ENCODE results near the gene PARP14.

PARP14 gene

DNA sequence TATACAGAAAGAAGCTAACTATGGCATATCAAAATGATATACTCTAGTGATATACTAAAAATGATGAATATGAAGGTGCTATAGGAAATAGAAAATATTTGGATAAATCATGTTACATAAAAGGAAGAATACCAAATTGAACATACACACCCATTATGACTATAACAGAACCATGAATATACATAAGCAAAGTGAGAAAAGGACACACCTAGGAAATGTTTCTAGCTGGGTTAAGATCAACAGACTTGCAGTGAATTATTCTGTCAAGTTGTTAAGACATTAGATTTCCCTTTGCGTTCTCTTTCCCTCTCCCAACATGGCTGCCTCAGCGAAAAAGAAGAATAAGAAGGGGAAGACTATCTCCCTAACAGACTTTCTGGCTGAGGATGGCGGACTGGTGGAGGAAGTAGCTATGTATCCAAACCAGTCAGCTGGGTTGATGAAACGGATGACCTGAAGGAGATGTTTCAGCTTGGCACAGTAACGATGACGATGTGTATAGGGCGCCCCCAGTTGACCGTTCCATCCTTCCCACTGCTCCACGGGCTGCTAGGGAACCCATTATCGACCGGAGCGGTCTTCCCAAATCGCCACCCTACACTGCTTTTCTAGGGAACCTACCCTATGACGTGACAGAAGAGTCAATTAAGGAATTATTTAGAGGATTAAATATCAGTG, 20.2 kb upstream of the PARP14 start:
- Histone ChIP-seq H3K27ac (ENCODE audit: low read depth, low read length) (no peak overlapping the region), H3K4me3 (ENCODE audit: low read depth in 1 of 5, low read length in 5 of 5) (no peak overlapping the region)

DNA sequence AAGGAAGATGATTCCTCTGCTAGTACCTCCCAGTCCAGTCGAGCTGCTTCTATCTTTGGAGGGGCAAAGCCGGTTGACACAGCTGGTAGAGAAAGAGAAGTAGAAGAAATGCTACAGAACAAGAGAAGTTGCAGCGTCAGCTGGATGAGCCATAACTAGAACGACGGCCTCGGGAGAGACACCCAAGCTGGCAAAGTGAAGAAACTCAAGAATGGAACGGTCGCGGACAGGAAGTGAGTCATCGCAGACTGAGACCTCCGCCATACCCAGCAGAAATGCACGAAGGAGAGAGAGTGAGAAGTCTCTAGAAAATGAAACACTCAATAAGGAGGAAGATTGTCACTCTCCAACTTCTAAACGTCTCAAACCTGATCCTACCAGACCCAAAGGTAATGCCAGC, 19.0 kb upstream of the PARP14 start:
- Histone ChIP-seq H3K27ac (ENCODE audit: low read depth, low read length) (no peak overlapping the region), H3K9ac (ENCODE audit: low read length in 5 of 5) (no peak overlapping the region), H3K9me3 (ENCODE audit: control insufficient read depth in 5 of 5, low read length in 5 of 5) (peaks cover 0 to 4% (median 0%) of the 10 kb centered on the region in 5 donors), H3K36me3 (ENCODE audit: control insufficient read depth in 5 of 5, insufficient read depth in 5 of 5, low read length in 5 of 5) (no peaks in the 10 kb centered on the region), H3K4me1 (ENCODE audit: control insufficient read depth in 5 of 5, insufficient read depth in 5 of 5, low read length in 5 of 5) (no peaks in the 10 kb centered on the region), H3K27me3 (ENCODE audit: control insufficient read depth in 5 of 5, insufficient read depth in 4 of 5, low read length in 5 of 5) (peaks cover 0 to 4% (median 0%) of the 10 kb centered on the region in 5 donors), H3K4me3 (ENCODE audit: low read depth in 1 of 5, low read length in 5 of 5) (no peak overlapping the region)

More for the DNA sequence above, 20.2 kb upstream of the PARP14 start:
- H3K36me3 ChIP-seq (ENCODE audit: control insufficient read depth in 5 of 5, insufficient read depth in 5 of 5, low read length in 5 of 5) = no peaks in the 10 kb centered on the region
- H3K9ac ChIP-seq (ENCODE audit: low read length in 5 of 5) = no peak overlapping the region
- peaks cover 0 to 4% (median 0%) of the 10 kb centered on the region in 5 donors for H3K9me3 ChIP-seq (ENCODE audit: control insufficient read depth in 5 of 5, low read length in 5 of 5)
- H3K4me1 ChIP-seq (ENCODE audit: control insufficient read depth in 5 of 5, insufficient read depth in 5 of 5, low read length in 5 of 5) = no peaks in the 10 kb centered on the region
- H3K27me3 ChIP-seq (ENCODE audit: control insufficient read depth in 5 of 5, insufficient read depth in 4 of 5, low read length in 5 of 5) = peaks cover 0 to 4% (median 0%) of the 10 kb centered on the region in 5 donors

DNA sequence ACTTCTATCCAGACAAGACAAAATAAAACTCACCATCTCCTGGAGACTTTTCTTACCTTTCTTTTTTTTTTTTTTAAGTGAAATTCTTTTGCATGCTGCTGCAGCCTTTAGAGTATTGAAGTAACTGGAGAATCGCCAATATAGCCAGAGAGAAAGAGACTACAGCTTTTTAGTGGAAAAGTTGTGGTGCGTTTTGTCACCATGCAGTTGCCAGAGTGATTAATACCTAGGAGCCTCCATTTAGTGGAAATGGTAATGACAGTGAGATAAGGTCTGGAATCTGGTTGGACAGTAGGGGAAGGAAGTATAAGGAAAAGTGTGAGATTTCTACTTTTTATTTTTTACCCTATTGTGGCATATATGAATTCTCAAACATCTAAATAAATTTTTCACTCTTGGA, 18.1 kb upstream of the PARP14 start:
- Histone ChIP-seq H3K27me3 (ENCODE audit: control insufficient read depth in 5 of 5, insufficient read depth in 4 of 5, low read length in 5 of 5) (peaks cover 0 to 4% (median 0%) of the 10 kb centered on the region in 5 donors), H3K9me3 (ENCODE audit: control insufficient read depth in 5 of 5, low read length in 5 of 5) (peaks cover 0 to 4% (median 0%) of the 10 kb centered on the region in 5 donors), H3K27ac (ENCODE audit: low read depth, low read length) (no peak overlapping the region), H3K36me3 (ENCODE audit: control insufficient read depth in 5 of 5, insufficient read depth in 5 of 5, low read length in 5 of 5) (no peaks in the 10 kb centered on the region), H3K4me3 (ENCODE audit: low read depth in 1 of 5, low read length in 5 of 5) (no peak overlapping the region), H3K9ac (ENCODE audit: low read length in 5 of 5) (no peak overlapping the region), H3K4me1 (ENCODE audit: control insufficient read depth in 5 of 5, insufficient read depth in 5 of 5, low read length in 5 of 5) (no peaks in the 10 kb centered on the region)

DNA sequence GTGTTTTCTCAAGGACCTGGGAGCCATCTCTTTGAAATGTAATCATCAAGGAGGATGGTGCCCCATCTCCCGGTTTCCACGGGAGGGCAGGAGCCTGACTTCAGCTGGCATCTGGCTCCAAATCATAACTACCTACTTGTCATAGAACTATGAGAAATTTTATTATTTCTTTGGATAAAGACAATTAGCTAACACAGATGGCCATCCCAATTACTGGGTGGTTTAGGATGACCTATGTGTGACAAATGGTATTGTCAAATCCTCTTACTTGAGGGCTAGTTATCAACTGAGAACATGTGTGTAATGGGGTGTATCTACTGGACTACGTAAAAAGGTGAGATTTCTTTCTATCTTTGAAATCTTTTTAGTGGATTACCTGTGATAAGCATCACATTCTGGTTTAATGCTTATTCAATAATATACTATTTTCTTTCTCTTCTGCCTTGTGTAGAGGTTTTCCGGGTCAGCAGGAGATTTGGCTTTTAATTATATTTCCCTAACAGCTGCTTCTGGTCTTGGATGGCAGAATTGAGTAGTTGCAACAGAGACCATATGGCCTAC, 15.3 kb upstream of the PARP14 start:
- Histone ChIP-seq H3K9me3 (ENCODE audit: control insufficient read depth in 5 of 5, low read length in 5 of 5) (peaks cover 0 to 4% (median 0%) of the 10 kb centered on the region in 5 donors), H3K9ac (ENCODE audit: low read length in 5 of 5) (no peak overlapping the region), H3K27ac (ENCODE audit: low read depth, low read length) (no peak overlapping the region), H3K27me3 (ENCODE audit: control insufficient read depth in 5 of 5, insufficient read depth in 4 of 5, low read length in 5 of 5) (peaks cover 0 to 4% (median 0%) of the 10 kb centered on the region in 5 donors), H3K36me3 (ENCODE audit: control insufficient read depth in 5 of 5, insufficient read depth in 5 of 5, low read length in 5 of 5) (no peaks in the 10 kb centered on the region), H3K4me1 (ENCODE audit: control insufficient read depth in 5 of 5, insufficient read depth in 5 of 5, low read length in 5 of 5) (no peaks in the 10 kb centered on the region), H3K4me3 (ENCODE audit: low read depth in 1 of 5, low read length in 5 of 5) (no peak overlapping the region)

DNA sequence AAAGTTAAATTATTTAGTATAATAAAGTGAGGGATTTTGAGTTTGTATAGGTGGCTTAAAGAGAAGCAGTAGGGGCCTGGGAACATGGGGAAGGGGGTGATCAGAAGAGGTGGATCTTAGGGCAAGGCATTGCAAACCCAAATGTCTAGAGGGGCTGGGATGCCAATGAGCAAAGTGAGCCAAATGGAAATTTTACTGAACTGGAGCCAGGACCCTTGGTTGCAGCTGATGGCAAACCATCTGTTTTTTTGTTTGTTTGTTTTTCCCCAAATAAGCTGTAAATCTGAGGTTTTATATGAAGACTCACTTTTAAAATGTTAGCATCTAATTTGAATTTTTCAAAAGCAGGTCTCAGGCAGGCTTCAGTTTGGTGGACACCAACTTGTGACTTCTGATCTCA, 14.8 kb upstream of the PARP14 start:
- peaks cover 0 to 4% (median 0%) of the 10 kb centered on the region in 5 donors for H3K9me3 ChIP-seq (ENCODE audit: control insufficient read depth in 5 of 5, low read length in 5 of 5)
- H3K4me1 ChIP-seq (ENCODE audit: control insufficient read depth in 5 of 5, insufficient read depth in 5 of 5, low read length in 5 of 5) = no peaks in the 10 kb centered on the region
- peaks cover 0 to under 1% (median 0%) of the 10 kb centered on the region in 5 donors for H3K27me3 ChIP-seq (ENCODE audit: control insufficient read depth in 5 of 5, insufficient read depth in 4 of 5, low read length in 5 of 5)
- H3K27ac ChIP-seq (ENCODE audit: low read depth, low read length) = no peak overlapping the region
- H3K36me3 ChIP-seq (ENCODE audit: control insufficient read depth in 5 of 5, insufficient read depth in 5 of 5, low read length in 5 of 5) = no peaks in the 10 kb centered on the region
- no peak overlapping the region for H3K9ac ChIP-seq (ENCODE audit: low read length in 5 of 5)
- no peak overlapping the region for H3K4me3 ChIP-seq (ENCODE audit: low read depth in 1 of 5, low read length in 5 of 5)

DNA sequence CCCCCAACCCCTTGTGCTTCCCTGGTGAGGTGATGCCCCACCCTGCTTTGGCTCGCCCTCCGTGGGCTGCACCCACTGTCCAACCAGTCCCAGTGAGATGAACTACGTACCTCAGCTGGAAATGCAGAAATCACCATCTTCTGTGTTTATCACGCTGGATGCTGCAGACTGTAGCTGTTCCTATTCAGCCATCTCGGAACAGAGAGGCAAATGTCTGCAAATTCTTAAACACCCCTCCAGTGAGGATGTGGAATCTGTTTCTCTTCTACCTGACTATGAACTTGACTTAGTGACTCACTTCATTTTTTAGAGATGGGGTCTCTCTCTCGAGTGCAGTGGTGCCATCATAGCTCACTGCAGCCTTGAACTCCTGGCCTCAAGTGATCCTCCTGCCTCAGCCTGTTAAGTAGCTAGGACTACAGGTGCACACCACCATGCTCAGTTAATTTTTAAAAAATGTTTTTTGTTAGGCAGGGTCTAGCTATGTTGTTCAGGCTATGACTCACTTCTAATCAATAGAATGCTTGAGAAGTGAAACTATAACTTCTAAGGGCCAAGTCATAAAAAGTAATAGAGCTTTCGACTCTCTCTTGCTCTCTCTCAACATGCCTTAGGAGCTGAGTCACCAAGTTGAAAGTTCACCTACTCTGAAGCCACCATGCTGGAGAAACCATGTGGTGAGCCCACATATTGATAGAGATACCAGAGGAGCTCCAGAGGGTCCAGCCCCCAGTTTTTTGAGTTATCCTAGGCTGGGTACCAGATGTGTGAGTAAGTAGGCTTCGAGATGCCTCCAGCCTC, 11.5 kb upstream of the PARP14 start:
- no peak overlapping the region for H3K27ac ChIP-seq (ENCODE audit: low read depth, low read length)
- no peaks in the 10 kb centered on the region for H3K9me3 ChIP-seq (ENCODE audit: control insufficient read depth in 5 of 5, low read length in 5 of 5)
- no peaks in the 10 kb centered on the region for H3K4me1 ChIP-seq (ENCODE audit: control insufficient read depth in 5 of 5, insufficient read depth in 5 of 5, low read length in 5 of 5)
- no peaks in the 10 kb centered on the region for H3K27me3 ChIP-seq (ENCODE audit: control insufficient read depth in 5 of 5, insufficient read depth in 4 of 5, low read length in 5 of 5)
- no peak overlapping the region for H3K4me3 ChIP-seq (ENCODE audit: low read depth in 1 of 5, low read length in 5 of 5)
- H3K36me3 ChIP-seq (ENCODE audit: control insufficient read depth in 5 of 5, insufficient read depth in 5 of 5, low read length in 5 of 5) = no peaks in the 10 kb centered on the region
- H3K9ac ChIP-seq (ENCODE audit: low read length in 5 of 5) = no peak overlapping the region

DNA sequence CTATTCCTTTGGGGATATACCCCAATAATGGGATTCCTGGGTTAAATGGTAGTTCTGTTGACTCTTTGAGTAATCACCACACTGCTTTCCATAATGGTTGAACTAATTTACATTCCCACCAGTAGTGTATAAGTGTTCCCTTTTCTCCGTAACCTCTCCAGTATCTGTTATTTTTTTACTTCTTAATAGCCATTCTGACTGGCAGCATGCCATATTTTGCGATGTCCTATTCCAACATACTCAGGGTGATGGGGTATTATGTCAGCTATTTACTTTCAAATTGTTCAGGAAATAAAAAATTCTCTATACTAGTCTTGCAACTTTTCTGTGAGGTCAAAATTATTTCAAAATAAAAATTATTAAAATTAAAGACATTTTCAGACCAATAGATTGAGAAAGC, 9.1 kb upstream of the PARP14 start:
- Histone ChIP-seq H3K27ac (ENCODE audit: low read depth, low read length) (no peak overlapping the region), H3K27me3 (ENCODE audit: control insufficient read depth in 5 of 5, insufficient read depth in 4 of 5, low read length in 5 of 5) (no peaks in the 10 kb centered on the region), H3K36me3 (ENCODE audit: control insufficient read depth in 5 of 5, insufficient read depth in 5 of 5, low read length in 5 of 5) (no peaks in the 10 kb centered on the region), H3K4me3 (ENCODE audit: low read depth in 1 of 5, low read length in 5 of 5) (no peak overlapping the region), H3K9ac (ENCODE audit: low read length in 5 of 5) (no peak overlapping the region), H3K9me3 (ENCODE audit: control insufficient read depth in 5 of 5, low read length in 5 of 5) (no peaks in the 10 kb centered on the region), H3K4me1 (ENCODE audit: control insufficient read depth in 5 of 5, insufficient read depth in 5 of 5, low read length in 5 of 5) (no peaks in the 10 kb centered on the region)

DNA sequence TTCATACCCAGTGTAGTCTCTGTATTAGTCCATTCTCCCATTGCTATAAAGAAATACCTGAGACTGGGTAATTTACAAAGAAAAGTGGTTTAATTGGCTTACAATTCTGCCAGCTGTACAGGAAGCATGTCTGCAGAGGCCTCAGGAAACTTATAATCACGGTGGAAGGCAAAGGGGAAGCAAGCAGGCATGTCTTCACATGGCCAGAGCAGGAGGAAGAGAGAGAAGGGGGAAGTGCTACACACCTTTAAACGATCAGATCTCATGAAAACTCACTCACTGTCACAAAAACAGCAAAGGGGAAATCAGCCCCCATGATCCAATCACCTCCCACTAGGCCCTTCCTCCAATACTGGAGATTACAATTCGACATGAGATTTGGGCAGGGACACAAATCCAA, 6.3 kb upstream of the PARP14 start:
- peaks cover 0 to 12% (median 7%) of the 10 kb centered on the region in 5 donors for H3K4me1 ChIP-seq (ENCODE audit: control insufficient read depth in 5 of 5, insufficient read depth in 5 of 5, low read length in 5 of 5)
- H3K9ac ChIP-seq (ENCODE audit: low read length in 5 of 5) = no peak overlapping the region
- no peaks in the 10 kb centered on the region for H3K27me3 ChIP-seq (ENCODE audit: control insufficient read depth in 5 of 5, insufficient read depth in 4 of 5, low read length in 5 of 5)
- no peak overlapping the region for H3K4me3 ChIP-seq (ENCODE audit: low read depth in 1 of 5, low read length in 5 of 5)
- no peaks in the 10 kb centered on the region for H3K36me3 ChIP-seq (ENCODE audit: control insufficient read depth in 5 of 5, insufficient read depth in 5 of 5, low read length in 5 of 5)
- no peak overlapping the region for H3K27ac ChIP-seq (ENCODE audit: low read depth, low read length)
- no peaks in the 10 kb centered on the region for H3K9me3 ChIP-seq (ENCODE audit: control insufficient read depth in 5 of 5, low read length in 5 of 5)

DNA sequence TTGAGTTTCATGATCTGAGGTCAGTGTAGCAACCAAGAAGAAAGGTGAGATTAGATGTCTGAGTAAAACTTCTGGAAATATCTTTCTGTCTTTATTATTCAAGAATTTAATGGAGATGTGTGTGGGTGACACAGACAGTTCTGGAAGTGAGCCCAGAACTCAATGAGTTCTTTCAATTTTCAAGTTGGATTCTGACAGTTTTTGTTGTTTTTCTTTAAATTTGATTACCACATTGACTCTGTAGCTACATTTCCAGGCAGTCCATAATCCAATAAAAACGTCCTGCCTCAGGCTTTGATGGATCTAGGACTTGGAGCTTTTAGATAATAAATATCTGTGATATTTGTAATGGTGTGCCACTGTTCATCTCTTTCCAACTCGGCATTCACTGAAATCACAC, 3.9 kb upstream of the PARP14 start:
- Histone ChIP-seq H3K9me3 (ENCODE audit: control insufficient read depth in 5 of 5, low read length in 5 of 5) (no peaks in the 10 kb centered on the region), H3K4me1 (ENCODE audit: control insufficient read depth in 5 of 5, insufficient read depth in 5 of 5, low read length in 5 of 5) (peaks cover 0 to 30% (median 23%) of the 10 kb centered on the region in 5 donors), H3K4me3 (ENCODE audit: low read depth in 1 of 5, low read length in 5 of 5) (no peak overlapping the region), H3K27ac (ENCODE audit: low read depth, low read length) (no peak overlapping the region), H3K9ac (ENCODE audit: low read length in 5 of 5) (no peak overlapping the region), H3K27me3 (ENCODE audit: control insufficient read depth in 5 of 5, insufficient read depth in 4 of 5, low read length in 5 of 5) (no peaks in the 10 kb centered on the region), H3K36me3 (ENCODE audit: control insufficient read depth in 5 of 5, insufficient read depth in 5 of 5, low read length in 5 of 5) (no peaks in the 10 kb centered on the region)

DNA sequence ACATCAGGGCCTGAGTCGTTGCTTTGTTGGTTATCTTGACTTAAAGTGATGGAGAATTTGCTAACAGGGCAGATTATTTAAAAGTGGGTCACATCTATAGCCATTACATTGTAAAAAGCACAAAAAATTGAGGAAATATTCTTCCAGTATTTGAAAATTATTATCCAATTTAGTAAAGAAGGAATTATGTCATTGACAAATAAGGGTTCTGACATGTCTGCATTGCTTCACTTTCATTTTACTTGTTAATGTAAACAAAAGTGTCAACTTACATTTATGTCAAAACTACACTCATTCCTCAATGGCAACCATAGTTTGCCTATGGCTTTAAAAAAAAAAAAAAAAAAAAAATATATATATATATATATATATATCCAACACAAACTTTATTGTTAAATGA, 3.4 kb upstream of the PARP14 start:
- Histone ChIP-seq H3K4me1 (ENCODE audit: control insufficient read depth in 5 of 5, insufficient read depth in 5 of 5, low read length in 5 of 5) (peaks cover 0 to 35% (median 27%) of the 10 kb centered on the region in 5 donors), H3K27me3 (ENCODE audit: control insufficient read depth in 5 of 5, insufficient read depth in 4 of 5, low read length in 5 of 5) (no peaks in the 10 kb centered on the region), H3K36me3 (ENCODE audit: control insufficient read depth in 5 of 5, insufficient read depth in 5 of 5, low read length in 5 of 5) (no peaks in the 10 kb centered on the region), H3K27ac (ENCODE audit: low read depth, low read length) (no peak overlapping the region), H3K4me3 (ENCODE audit: low read depth in 1 of 5, low read length in 5 of 5) (no peak overlapping the region), H3K9me3 (ENCODE audit: control insufficient read depth in 5 of 5, low read length in 5 of 5) (no peaks in the 10 kb centered on the region), H3K9ac (ENCODE audit: low read length in 5 of 5) (no peak overlapping the region)

All from subcutaneous abdominal adipose tissue (tissue), 5 donors.